WTC11 (cell line): ENCODE measurements around the gene SPOP.

Experiments
- TF ChIP-seq, protein P1 (sequence below): fragments of 200-600 bp; IDR thresholded peaks from 2 replicates; pipeline ENCODE4 v1.8.0; 2022; ENCODE audit warnings: antibody characterized with exemption
- TF ChIP-seq, protein P2 (sequence below): fragments of 250-450 bp; sonication (Bioruptor Pico); IDR thresholded peaks from 2 replicates; pipeline ENCODE4 v1.9.0; 2021; ENCODE audit warnings: mild to moderate bottlenecking

DNA sequence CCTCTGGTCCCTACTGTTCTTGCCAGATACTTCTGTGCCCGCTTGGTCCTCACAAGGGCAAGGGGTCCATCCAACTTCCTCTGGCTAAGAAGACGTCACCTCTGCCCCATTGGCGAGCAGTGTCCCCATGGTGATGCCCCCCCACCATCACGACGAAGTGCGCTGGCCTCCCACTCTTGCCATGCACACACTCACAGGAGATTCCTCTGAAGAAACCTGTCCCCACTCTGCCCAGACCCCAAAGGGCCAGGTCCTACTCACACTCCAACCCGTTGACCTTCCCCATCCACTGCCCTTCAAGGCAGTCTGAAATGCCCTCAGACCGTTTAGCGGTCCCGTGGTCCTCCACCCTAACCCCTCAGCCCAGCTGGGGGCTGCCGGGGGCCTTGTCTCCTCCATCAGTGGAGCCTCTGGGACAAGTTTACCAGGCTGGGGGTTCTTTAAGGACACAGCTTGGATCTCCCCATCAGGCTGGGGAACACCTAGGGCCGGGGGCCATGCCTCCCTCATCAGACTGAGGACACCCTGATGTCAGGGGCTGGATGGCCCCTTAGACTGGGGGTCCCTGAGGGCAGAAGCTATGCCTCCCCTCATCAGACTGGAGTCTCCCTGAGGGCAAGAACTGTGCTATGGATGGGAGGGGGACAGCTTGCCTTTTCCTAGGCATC is 95.7 kb downstream of the SPOP start:
- TF ChIP-seq, protein P1, sequence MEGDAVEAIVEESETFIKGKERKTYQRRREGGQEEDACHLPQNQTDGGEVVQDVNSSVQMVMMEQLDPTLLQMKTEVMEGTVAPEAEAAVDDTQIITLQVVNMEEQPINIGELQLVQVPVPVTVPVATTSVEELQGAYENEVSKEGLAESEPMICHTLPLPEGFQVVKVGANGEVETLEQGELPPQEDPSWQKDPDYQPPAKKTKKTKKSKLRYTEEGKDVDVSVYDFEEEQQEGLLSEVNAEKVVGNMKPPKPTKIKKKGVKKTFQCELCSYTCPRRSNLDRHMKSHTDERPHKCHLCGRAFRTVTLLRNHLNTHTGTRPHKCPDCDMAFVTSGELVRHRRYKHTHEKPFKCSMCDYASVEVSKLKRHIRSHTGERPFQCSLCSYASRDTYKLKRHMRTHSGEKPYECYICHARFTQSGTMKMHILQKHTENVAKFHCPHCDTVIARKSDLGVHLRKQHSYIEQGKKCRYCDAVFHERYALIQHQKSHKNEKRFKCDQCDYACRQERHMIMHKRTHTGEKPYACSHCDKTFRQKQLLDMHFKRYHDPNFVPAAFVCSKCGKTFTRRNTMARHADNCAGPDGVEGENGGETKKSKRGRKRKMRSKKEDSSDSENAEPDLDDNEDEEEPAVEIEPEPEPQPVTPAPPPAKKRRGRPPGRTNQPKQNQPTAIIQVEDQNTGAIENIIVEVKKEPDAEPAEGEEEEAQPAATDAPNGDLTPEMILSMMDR = no peak
- TF ChIP-seq, protein P2, sequence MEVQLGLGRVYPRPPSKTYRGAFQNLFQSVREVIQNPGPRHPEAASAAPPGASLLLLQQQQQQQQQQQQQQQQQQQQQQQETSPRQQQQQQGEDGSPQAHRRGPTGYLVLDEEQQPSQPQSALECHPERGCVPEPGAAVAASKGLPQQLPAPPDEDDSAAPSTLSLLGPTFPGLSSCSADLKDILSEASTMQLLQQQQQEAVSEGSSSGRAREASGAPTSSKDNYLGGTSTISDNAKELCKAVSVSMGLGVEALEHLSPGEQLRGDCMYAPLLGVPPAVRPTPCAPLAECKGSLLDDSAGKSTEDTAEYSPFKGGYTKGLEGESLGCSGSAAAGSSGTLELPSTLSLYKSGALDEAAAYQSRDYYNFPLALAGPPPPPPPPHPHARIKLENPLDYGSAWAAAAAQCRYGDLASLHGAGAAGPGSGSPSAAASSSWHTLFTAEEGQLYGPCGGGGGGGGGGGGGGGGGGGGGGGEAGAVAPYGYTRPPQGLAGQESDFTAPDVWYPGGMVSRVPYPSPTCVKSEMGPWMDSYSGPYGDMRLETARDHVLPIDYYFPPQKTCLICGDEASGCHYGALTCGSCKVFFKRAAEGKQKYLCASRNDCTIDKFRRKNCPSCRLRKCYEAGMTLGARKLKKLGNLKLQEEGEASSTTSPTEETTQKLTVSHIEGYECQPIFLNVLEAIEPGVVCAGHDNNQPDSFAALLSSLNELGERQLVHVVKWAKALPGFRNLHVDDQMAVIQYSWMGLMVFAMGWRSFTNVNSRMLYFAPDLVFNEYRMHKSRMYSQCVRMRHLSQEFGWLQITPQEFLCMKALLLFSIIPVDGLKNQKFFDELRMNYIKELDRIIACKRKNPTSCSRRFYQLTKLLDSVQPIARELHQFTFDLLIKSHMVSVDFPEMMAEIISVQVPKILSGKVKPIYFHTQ (CRISPR knock-in tag) = no peak
